SK-N-SH (cell line): ENCODE measurements around the gene IDH3B. TPM values are rescaled to one million over a fixed set of nuclear protein-coding genes. Genes with fewer than 3 reads are reported as not detected.
A peak's percentile ranks its signal among the peaks of the same experiment; 100 is the strongest.
"Not testable (repeated sequence)": the region's sequence is repeated elsewhere in the genome, so short reads cannot be mapped to it uniquely, and the experiment has no call there.

Experiments used
- CTCF ChIA-PET: fragments of 300-600, 350-600 bp; formaldehyde crosslinking; extraction: SDS; loops from one replicate; lab custom pipeline; 2021; lab: Yijun Ruan, JAX
- POLR2A ChIA-PET: fragments of 350-600 bp; sonication (Branson Sonifier 250); formaldehyde crosslinking; extraction: SDS; loops from one replicate; lab custom pipeline; 2020; ENCODE audit warnings: antibody characterized with exemption, inconsistent platforms; lab: Yijun Ruan, JAX
- DNase-seq: peaks from one replicate; pipeline ENCODE4 v3.0.0; 2012
- H2AFZ ChIP-seq: fragments of 200-600 bp; sonication (generic); 2 replicates; pipeline ENCODE4 v1.8.1; 2016; ENCODE audit warnings: antibody characterized with exemption, mild to moderate bottlenecking, low read depth
- H3F3A ChIP-seq: fragments of 200-600 bp; sonication (generic); replicated peaks from 2 replicates; pipeline ENCODE3; 2016; ENCODE audit warnings: antibody characterized with exemption, mild to moderate bottlenecking; ENCODE audit not compliant: insufficient read depth
- H3K27ac ChIP-seq, 2 experiments: fragments of 200-500 bp in 1 of 2; fragments of 200-600 bp in 1 of 2; sonication (Bioruptor generic) in 1 of 2; sonication (generic), shearing (Covaris generic) in 1 of 2; 2 replicates each; pipeline versions ENCODE4 v1.5.1 to v1.6.1; 2014 to 2016; ENCODE audit warnings: low read depth in 2 of 2, inconsistent platforms in 1 of 2, low read length in 1 of 2, mild to moderate bottlenecking in 1 of 2, mixed read lengths in 1 of 2
- H3K27me3 ChIP-seq: fragments of 200-600 bp; sonication (generic), shearing (Covaris generic); 2 replicates; pipeline ENCODE4 v1.6.1; 2016; ENCODE audit warnings: mixed run types; ENCODE audit not compliant: insufficient read depth
- H3K36me3 ChIP-seq, 2 experiments: fragments of 200-500 bp in 1 of 2; fragments of 200-600 bp in 1 of 2; sonication (Bioruptor generic) in 1 of 2; sonication (generic) in 1 of 2; replicated peaks in 1 of 2; 2 replicates each; pipeline versions ENCODE3 to v1.5.1; 2014 to 2016; ENCODE audit warnings: low read length in 1 of 2, mild to moderate bottlenecking in 1 of 2; ENCODE audit not compliant: insufficient read depth in 2 of 2, control insufficient read depth in 1 of 2
- H3K4me1 ChIP-seq, 2 experiments: fragments of 200-500 bp in 1 of 2; fragments of 200-600 bp in 1 of 2; sonication (Bioruptor generic) in 1 of 2; sonication (generic), shearing (Covaris generic) in 1 of 2; 2 replicates each; pipeline versions ENCODE4 v1.5.1 to v1.6.1; 2014 to 2016; ENCODE audit warnings: low read depth in 1 of 2, low read length in 1 of 2, mixed run types in 1 of 2; ENCODE audit not compliant: insufficient read depth in 2 of 2, control insufficient read depth in 1 of 2
- H3K4me2 ChIP-seq: fragments of 200-600 bp; sonication (generic), shearing (Covaris generic); 2 replicates; pipeline ENCODE4 v1.6.1; 2017; ENCODE audit warnings: mixed run types
- H3K4me3 ChIP-seq, 2 experiments: fragments of 200-500 bp in 1 of 2; fragments of 200-600 bp in 1 of 2; sonication (Bioruptor generic) in 1 of 2; sonication (generic), shearing (Covaris generic) in 1 of 2; 2 replicates each; pipeline versions ENCODE4 v1.5.1 to v1.8.1; 2014 to 2016; ENCODE audit warnings: low read depth in 2 of 2, inconsistent platforms in 1 of 2, low read length in 1 of 2, mild to moderate bottlenecking in 1 of 2, mixed read lengths in 1 of 2, moderate library complexity in 1 of 2
- H3K79me2 ChIP-seq: fragments of 200-600 bp; sonication (generic); 2 replicates; pipeline ENCODE4 v1.8.1; 2017; ENCODE audit warnings: mild to moderate bottlenecking; ENCODE audit not compliant: insufficient read depth
- H3K9ac ChIP-seq: fragments of 200-600 bp; sonication (generic); 2 replicates; pipeline ENCODE4 v1.6.1; 2017; ENCODE audit warnings: mixed run types
- H3K9me2 ChIP-seq: fragments of 200-600 bp; sonication (generic); 2 replicates; pipeline ENCODE4 v1.6.1; 2017; ENCODE audit warnings: mixed run types
- H3K9me3 ChIP-seq: fragments of 200-600 bp; sonication (generic); 2 replicates; pipeline ENCODE4 v1.6.1; 2017; ENCODE audit warnings: mixed run types, mild to moderate bottlenecking, moderate library complexity
- H4K20me1 ChIP-seq: fragments of 200-600 bp; sonication (generic); 2 replicates; pipeline ENCODE4 v1.6.1; 2017; ENCODE audit warnings: mild to moderate bottlenecking, mixed run types; ENCODE audit not compliant: insufficient read depth
- CHD2 ChIP-seq: fragments of 150-350 bp; IDR thresholded peaks from 2 replicates; pipeline ENCODE4 v1.6.1; 2018; ENCODE audit warnings: low read length; ENCODE audit not compliant: partially characterized antibody
- JUND ChIP-seq: IDR thresholded peaks from 2 replicates; pipeline ENCODE4 v1.4.0; 2012
- MXI1 ChIP-seq: IDR thresholded peaks from 2 replicates; pipeline ENCODE4 v1.6.1; 2012; ENCODE audit warnings: mild to moderate bottlenecking, low read depth, low read length, improper control_type of control experiment
- NRF1 ChIP-seq: IDR thresholded peaks from 2 replicates; pipeline ENCODE4 v1.6.1; 2012; ENCODE audit warnings: low read depth, mild to moderate bottlenecking, low read length
- RAD21 ChIP-seq: IDR thresholded peaks from 2 replicates; pipeline ENCODE4 v1.6.1; 2012; ENCODE audit warnings: mild to moderate bottlenecking, low read length
- RCOR1 ChIP-seq: fragments of 150-350 bp; IDR thresholded peaks from 2 replicates; pipeline ENCODE4 v1.6.1; 2017; ENCODE audit warnings: antibody characterized with exemption, low read length
- RXRA ChIP-seq: IDR thresholded peaks from 2 replicates; pipeline ENCODE4 v1.4.0; 2012; ENCODE audit warnings: low read depth, mild to moderate bottlenecking, borderline replicate concordance
- SIN3A ChIP-seq: IDR thresholded peaks from 2 replicates; pipeline ENCODE4 v1.6.1; 2012; ENCODE audit warnings: low read depth, mild to moderate bottlenecking, low read length, moderate library complexity, borderline replicate concordance
- SMC3 ChIP-seq: IDR thresholded peaks from 2 replicates; pipeline ENCODE4 v1.6.1; 2012; ENCODE audit warnings: low read depth, low read length, improper control_type of control experiment
- TCF12 ChIP-seq: IDR thresholded peaks from 2 replicates; pipeline ENCODE4 v1.4.0; 2012
- TEAD4 ChIP-seq: IDR thresholded peaks from 2 replicates; pipeline ENCODE4 v1.4.0; 2012; ENCODE audit warnings: mild to moderate bottlenecking, borderline replicate concordance; ENCODE audit not compliant: insufficient read depth
- WGBS: methylation state at CpG from one replicate; pipeline ENCODE4 v1.1.6; 2017; ENCODE audit warnings: low lambda C conversion rate; 5-methylcytosine and 5-hydroxymethylcytosine counted together
- polyA plus RNA-seq, 3 experiments: library from polyadenylated mRNA; depleted of rRNA; stranded (reverse); fragments of >200 nt; gene quantifications; 2 replicates each; pipeline ENCODE4 v1.2.3, GENCODE V29; 2012
- TF ChIP-seq, protein P1 (sequence below): fragments of 200-600 bp; sonication (generic); IDR thresholded peaks from 2 replicates; pipeline ENCODE4 v1.6.1; 2017; ENCODE audit warnings: antibody characterized with exemption, mild to moderate bottlenecking, moderate library complexity
- TF ChIP-seq, protein P2 (sequence below): IDR thresholded peaks from 2 replicates; pipeline ENCODE4; 2012

Gene IDH3B
- polyA plus RNA-seq, 1 of the 3 experiments (the other 2 are of a cell fraction), result 233 TPM

DNA sequence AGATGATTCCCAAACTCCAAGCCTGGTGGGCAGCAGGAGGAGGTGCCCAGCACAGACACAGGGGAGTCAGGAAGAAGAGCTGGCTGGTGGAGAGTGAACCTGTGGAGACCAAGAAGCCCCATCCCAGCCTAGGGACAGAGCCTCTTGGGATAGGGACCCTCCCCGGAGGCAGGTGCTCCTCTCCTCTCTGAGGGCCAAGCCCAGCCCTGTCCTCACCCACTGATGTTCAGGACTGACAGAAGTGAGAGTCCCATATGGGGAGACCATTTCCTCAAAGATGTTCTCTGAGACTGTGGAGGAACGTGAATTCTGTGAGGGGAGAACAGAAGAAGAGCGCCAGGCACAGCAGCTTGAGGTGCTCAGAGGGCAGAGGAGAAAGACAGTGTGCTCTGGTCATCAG, 26.2 kb upstream of the IDH3B start (continued):
- TF ChIP-seq CHD2 (no peak), TCF12 (no peak), RCOR1 (no peak)

DNA sequence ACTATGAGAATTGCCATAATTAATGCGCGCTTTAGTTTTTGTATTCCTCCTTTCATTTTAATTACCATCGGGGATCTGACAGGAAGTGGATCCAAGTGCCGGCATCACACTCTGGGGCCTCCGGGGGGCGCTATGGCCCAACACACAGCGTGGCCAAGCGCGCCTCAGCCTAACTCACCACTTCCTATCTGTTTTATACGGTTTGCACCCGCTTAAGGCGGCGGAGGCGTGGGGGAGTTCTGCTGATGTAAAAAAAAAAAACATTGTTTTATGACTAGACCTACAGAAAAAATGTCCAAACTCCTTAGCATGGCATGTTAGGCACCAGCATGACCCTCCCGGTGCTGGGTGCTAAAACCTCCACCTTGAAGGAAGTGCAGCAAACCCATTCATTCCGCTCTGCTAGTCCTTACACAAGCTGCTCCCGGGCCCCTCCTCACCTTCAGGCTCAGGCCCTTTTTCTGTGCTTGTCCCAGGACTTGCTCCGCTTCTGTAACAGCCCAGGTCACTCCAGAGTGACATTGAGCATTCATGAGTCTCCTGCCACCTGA, 24.1 kb upstream of the IDH3B start:
- ChIA-PET POLR2A (no interaction called here), CTCF (interaction anchor here (0.6 to 2.7 kb wide), 21 partner anchors 9 to 313 kb away, joined by 3 to 22 read pairs (median 6); no protein-coding TSS in a partner anchor)
- 68% methylated on average over 18 of the region's 18 CpGs for WGBS
- H3K4me3 ChIP-seq, result peak overlapping the region in 1 of 2 experiments; percentile 39; a peak in 1 of 4 replicates
- no peak overlapping the region for H2AFZ ChIP-seq
- no peaks in the 10 kb centered on the region for H4K20me1 ChIP-seq
- H3K4me1 ChIP-seq, result peaks cover 0 to 15% of the 10 kb centered on the region in 2 experiments; a peak in 1 of 4 replicates
- H3F3A ChIP-seq, result peaks cover 7% of the 10 kb centered on the region
- H3K9me2 ChIP-seq, result no peaks in the 10 kb centered on the region
- TF ChIP-seq SIN3A (no peak), RXRA (no peak), RAD21 (peak; percentile 78), SMC3 (peak; percentile 59)
- TF ChIP-seq, protein P1, sequence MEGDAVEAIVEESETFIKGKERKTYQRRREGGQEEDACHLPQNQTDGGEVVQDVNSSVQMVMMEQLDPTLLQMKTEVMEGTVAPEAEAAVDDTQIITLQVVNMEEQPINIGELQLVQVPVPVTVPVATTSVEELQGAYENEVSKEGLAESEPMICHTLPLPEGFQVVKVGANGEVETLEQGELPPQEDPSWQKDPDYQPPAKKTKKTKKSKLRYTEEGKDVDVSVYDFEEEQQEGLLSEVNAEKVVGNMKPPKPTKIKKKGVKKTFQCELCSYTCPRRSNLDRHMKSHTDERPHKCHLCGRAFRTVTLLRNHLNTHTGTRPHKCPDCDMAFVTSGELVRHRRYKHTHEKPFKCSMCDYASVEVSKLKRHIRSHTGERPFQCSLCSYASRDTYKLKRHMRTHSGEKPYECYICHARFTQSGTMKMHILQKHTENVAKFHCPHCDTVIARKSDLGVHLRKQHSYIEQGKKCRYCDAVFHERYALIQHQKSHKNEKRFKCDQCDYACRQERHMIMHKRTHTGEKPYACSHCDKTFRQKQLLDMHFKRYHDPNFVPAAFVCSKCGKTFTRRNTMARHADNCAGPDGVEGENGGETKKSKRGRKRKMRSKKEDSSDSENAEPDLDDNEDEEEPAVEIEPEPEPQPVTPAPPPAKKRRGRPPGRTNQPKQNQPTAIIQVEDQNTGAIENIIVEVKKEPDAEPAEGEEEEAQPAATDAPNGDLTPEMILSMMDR, result peak; percentile 74
- H3K27ac ChIP-seq, result no peak overlapping the region
- peak; percentile 76 for DNase-seq
- H3K4me2 ChIP-seq, result no peak overlapping the region
- H3K9ac ChIP-seq, result no peak overlapping the region
- no peaks in the 10 kb centered on the region for H3K27me3 ChIP-seq
- H3K79me2 ChIP-seq, result no peaks in the 10 kb centered on the region
- no peaks in the 10 kb centered on the region for H3K36me3 ChIP-seq
- H3K9me3 ChIP-seq, result no peaks in the 10 kb centered on the region

DNA sequence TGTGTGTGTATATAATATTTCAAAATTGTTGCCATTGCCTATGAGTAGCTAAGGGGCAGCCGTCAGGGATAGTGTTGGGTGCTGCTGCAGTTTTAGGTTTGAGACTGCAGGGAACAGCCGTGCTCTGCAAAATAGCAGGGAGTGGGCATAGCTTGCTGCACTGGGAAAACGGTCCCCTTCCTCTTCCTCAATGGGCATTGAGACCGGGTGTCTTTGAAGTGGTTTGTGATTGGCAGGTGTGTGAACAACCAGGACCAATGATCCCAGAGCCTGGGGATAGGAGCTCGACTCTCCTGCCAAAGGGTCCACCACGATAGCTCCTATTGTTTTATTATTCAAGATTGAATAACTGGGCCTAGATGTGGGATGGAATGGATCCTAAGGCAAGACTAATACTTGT, 23.5 kb upstream of the IDH3B start:
- Histone ChIP-seq H3K79me2 (no peaks in the 10 kb centered on the region), H3K27me3 (no peaks in the 10 kb centered on the region), H3K36me3 (no peaks in the 10 kb centered on the region), H3K9me2 (no peaks in the 10 kb centered on the region), H3K9me3 (no peaks in the 10 kb centered on the region), H3K4me1 (peaks cover 0 to 15% of the 10 kb centered on the region in 2 experiments; a peak in 1 of 4 replicates), H3K4me3 (0 out of 4 replicates have a peak overlapping the region, but pooled peaks of 1 of the 2 experiments have one; percentile 39), H3K4me2 (no peak overlapping the region), H3F3A (peaks cover 7% of the 10 kb centered on the region), H4K20me1 (no peaks in the 10 kb centered on the region), H3K9ac (no peak overlapping the region), H3K27ac (no peak overlapping the region), H2AFZ (no peak overlapping the region)
- DNase-seq, result no peak
- no peak for TF ChIP-seq TEAD4
- TF ChIP-seq MXI1, result no peak
- TF ChIP-seq NRF1, result no peak
- TF ChIP-seq, protein P2, sequence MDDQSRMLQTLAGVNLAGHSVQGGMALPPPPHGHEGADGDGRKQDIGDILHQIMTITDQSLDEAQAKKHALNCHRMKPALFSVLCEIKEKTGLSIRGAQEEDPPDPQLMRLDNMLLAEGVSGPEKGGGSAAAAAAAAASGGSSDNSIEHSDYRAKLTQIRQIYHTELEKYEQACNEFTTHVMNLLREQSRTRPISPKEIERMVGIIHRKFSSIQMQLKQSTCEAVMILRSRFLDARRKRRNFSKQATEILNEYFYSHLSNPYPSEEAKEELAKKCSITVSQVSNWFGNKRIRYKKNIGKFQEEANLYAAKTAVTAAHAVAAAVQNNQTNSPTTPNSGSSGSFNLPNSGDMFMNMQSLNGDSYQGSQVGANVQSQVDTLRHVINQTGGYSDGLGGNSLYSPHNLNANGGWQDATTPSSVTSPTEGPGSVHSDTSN, result no peak
- TF ChIP-seq RAD21, result no peak
- TF ChIP-seq JUND, result no peak
- TF ChIP-seq, protein P1, result no peak
- TF ChIP-seq CHD2, result no peak
- 95% methylated on average over 2 of the region's 6 CpGs for WGBS
- CTCF ChIA-PET, result interaction anchor here (0.6 to 2.7 kb wide), 16 partner anchors 11 to 314 kb away, joined by 3 to 16 read pairs (median 6); partner anchors contain the start of gene IDH3B
- POLR2A ChIA-PET, result no interaction called here

DNA sequence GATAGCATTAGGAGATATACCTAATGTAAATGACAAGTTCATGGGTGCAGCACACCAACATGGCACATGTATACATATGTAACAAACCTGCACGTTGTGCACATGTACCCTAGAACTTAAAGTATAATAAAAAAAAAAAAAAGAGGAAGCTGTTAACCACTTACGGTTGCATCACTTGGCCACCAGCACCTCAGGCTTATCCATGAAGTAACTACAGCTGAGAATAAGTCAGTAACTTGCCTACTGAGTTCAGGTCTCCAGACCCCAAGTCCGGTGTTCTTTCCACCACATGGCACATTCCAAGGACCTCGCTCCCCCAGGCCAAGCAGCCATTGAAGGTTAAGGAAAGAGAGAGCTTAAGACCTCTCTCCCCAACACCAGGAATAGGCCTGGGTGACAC, 20.8 kb upstream of the IDH3B start:
- ChIA-PET CTCF (interaction anchor here (1.6 kb wide), 1 partner anchor 115 kb away, joined by 3 read pairs; no protein-coding TSS in a partner anchor), POLR2A (interaction anchor here (1.5 kb wide), 1 partner anchor 32 kb away, joined by 4 read pairs; the partner anchor contains the start of gene NOP56)
- not testable (repeated sequence) for H3K27ac ChIP-seq, H3K4me2 ChIP-seq, H3K27me3 ChIP-seq, H3K36me3 ChIP-seq, H3K4me3 ChIP-seq, H4K20me1 ChIP-seq, DNase-seq, H3K9ac ChIP-seq, H2AFZ ChIP-seq, H3F3A ChIP-seq, H3K9me2 ChIP-seq, H3K79me2 ChIP-seq, H3K4me1 ChIP-seq, H3K9me3 ChIP-seq
- 68% methylated on average over 4 of the region's 4 CpGs for WGBS
